NCI-H524 treated with DMSO at 0.1 percent for 48 hours (cell line): ENCODE measurements around the gene CLASP1.

ENCODE experiments used
- DNase-seq: peaks from one replicate; lab custom pipeline; 2025; lab: John Stamatoyannopoulos, UW

CLASP1 gene

GRCh38 chr2:121539750-121540469 lies 109.4 kb downstream of the CLASP1 start:
- no peak for DNase-seq

- DNase-seq: no peak
Measured at GRCh38 chr2:121536850-121537557, 112.3 kb downstream of the CLASP1 start.

- no peak for DNase-seq
Measured at GRCh38 chr2:121536347-121536746, 112.9 kb downstream of the CLASP1 start.

GRCh38 chr2:121534007-121534406 lies 115.3 kb downstream of the CLASP1 start:
- DNase-seq: no peak

- DNase-seq: no peak
Measured at GRCh38 chr2:121532894-121533293, 116.4 kb downstream of the CLASP1 start.

- DNase-seq: no peak
Measured at GRCh38 chr2:121532347-121532766, 116.9 kb downstream of the CLASP1 start.

- DNase-seq: no peak
Measured at GRCh38 chr2:121530212-121530705, 119.0 kb downstream of the CLASP1 start.

- DNase-seq: no peak
Measured at GRCh38 chr2:121529439-121530211, 119.6 kb downstream of the CLASP1 start.

- DNase-seq: no peak
Measured at GRCh38 chr2:121527009-121527682, 122.1 kb downstream of the CLASP1 start.

- no peak for DNase-seq
Measured at GRCh38 chr2:121524685-121525425, 124.4 kb downstream of the CLASP1 start.

- DNase-seq: no peak
Measured at GRCh38 chr2:121521359-121521758, 127.9 kb downstream of the CLASP1 start.

GRCh38 chr2:121520641-121520994 lies 128.6 kb downstream of the CLASP1 start:
- DNase-seq: no peak

GRCh38 chr2:121519732-121520640 lies 129.3 kb downstream of the CLASP1 start:
- DNase-seq: no peak

- no peak for DNase-seq
Measured at GRCh38 chr2:121519153-121519552, 130.1 kb downstream of the CLASP1 start.

- DNase-seq: no peak
Measured at GRCh38 chr2:121513597-121514333, 135.5 kb downstream of the CLASP1 start.

- DNase-seq: no peak
Measured at GRCh38 chr2:121510857-121511256, 138.4 kb downstream of the CLASP1 start.

- DNase-seq: no peak
Measured at GRCh38 chr2:121506621-121507020, 142.6 kb downstream of the CLASP1 start.

- no peak for DNase-seq
Measured at GRCh38 chr2:121505986-121506586, 143.2 kb downstream of the CLASP1 start.

- DNase-seq: no peak
Measured at GRCh38 chr2:121505005-121505404, 144.3 kb downstream of the CLASP1 start.
